COLO829 (cell line): ENCODE data around the gene HMCN1.

ENCODE experiments used
- DNase-seq: peaks from one replicate; pipeline ENCODE4 v3.0.0; 2012; ENCODE audit warnings: low spot score

Gene HMCN1

DNA sequence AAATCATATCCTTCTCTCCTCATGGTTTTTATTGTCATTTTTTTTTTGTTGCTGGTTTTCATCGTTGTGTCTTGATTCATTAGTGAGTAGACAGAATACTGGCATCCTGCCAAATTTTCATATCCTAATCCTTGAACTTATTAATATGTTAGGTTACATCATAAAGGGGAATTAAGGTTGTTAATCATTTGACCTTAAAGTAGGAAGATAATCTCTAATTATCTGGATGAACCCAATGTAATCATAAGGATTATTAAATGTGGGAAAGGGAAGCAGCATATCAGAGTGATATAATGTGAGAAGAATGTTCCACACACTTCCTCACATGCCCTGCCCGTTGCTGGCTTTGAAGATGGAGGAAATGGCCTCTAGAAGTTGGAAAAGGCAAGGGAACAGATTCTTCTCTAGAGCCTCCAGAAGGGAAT is 299.7 kb downstream of the HMCN1 start:
- DNase-seq = no peak

DNA sequence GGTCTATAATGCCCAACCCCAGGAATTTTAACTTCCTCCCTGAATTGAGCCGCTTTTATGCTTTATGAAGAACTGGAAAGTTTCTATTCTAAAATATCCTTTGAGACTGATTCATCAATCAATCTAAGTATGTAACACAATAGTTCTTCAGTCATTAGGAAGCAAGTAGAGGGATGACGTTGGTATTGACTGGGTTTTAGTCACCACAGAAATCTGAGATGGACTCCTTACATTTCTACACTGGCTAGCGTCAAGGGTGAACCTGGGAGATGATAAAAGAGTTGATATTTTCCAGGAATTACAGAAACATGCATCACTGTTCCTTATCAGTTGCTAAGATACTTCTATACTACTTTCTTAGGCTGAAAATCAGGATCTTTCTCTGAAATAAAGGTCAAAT is 308.0 kb downstream of the HMCN1 start:
- DNase-seq = peak; percentile 75

DNA sequence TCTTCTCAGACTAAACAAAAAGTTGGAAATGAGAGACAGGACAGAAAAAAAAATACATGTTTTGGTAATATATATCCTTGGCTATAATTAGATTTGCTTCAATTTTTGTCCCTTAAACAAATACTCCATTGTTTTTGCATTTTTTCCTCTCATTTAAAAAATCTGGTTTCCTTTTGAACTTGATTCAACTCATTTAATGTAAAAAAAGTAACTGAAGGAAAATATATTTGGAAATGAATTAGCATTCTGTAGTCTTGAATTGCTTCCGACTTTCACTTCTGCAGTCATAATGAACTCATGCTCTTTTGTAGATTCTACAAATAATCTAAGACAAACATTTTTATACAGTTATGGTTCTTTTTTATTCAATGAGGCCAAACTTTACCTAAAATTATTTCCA is 309.1 kb downstream of the HMCN1 start:
- peak; percentile 63 for DNase-seq

DNA sequence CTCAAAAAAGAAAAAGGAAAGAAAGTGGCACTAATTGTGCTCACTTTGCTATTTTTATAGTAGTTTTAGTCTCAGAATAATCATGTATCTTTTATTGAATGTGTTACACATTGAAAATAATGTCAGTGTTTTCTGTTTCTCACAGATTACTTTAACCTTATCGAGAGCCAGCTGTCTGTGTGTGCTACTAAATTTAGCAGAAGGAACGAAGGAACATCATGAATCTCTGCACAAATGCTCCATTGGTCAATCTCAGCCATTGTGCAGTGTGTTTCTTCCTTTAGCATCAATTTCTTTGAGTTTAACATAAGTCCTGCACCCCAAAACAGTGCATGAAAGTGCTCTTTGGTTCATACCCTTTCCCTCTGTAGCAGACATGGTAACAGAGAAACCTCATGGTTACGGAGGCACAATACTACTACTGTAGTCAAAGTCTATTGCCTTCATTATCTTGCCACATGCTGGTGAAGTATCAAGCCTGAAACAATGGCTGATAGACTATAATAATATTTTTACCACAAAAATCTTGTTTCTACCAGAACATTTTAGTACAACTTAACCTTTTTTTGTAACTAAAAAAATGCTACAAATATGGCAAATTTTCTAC is 310.0 kb downstream of the HMCN1 start:
- DNase-seq = no peak

DNA sequence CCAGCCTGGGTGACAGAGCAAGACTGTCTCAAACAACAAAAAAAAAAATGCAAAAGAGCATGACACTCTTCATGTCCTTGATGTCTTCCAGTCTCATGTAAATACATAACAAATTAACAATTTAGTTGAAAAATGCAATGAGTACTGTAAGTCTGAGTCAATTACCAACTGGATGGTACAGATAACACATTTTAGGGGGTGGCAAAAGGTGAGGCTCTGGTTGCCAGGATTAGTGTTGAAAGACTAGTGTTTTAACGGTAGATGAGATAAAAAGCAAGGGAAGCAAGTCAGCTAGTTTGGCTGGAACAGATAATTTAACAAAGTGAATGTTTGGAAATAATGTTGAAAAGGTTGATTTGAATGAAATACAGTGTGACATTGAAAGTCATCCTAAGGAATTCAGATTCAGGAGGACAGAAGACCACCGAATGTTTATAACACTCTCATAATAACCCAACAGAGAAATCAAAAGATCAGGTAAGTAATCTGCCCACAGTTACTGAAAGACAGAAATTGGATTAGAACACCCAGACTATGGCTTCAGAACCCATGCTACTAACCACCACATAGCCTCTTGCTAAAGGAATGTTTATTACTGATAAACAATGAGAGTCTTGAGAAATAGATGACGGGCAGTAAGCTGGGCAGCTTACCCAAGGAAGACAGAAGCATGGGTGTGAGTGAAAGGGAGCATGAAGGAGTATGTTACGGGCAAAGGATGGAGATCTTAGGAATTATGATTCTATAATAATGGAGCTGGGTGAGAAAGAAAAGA is 312.4 kb downstream of the HMCN1 start:
- DNase-seq = no peak

DNA sequence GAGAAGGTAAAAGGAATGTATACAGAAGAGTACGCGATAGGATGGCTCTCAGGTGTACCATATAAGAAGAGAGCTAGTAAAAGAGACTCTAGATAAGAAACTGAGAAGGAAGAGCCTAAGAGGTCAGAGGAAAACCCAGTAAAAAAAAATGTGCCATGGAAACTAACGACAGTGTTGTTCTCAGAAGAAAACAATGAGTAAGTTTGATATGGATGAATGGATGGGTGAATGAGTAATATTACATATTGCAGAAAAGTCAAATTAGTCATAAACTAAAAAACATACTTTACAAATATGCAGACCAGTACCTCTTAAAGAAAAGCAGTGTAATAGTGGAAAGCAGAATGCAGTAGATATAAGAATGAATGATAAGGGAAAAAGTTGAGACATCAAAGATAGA is 316.2 kb downstream of the HMCN1 start:
- DNase-seq = no peak

DNA sequence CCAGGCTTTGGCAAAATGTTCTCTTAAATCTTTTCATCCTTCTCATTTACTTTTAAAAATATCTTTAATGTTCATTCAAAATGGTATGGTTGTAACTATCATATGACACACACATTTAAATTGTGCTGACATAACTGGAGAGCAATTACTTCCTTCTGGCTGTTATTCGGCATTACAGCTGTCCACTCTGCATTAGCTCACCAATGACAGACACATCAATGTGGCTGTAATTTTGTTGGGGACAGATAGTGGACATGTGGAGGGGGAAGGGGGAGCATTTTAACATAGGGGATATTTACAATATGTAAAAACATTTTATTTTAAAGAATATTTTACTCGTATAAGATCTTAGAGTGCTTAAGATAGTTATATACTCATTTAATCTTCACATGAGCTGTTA is 319.8 kb downstream of the HMCN1 start:
- DNase-seq = no peak

DNA sequence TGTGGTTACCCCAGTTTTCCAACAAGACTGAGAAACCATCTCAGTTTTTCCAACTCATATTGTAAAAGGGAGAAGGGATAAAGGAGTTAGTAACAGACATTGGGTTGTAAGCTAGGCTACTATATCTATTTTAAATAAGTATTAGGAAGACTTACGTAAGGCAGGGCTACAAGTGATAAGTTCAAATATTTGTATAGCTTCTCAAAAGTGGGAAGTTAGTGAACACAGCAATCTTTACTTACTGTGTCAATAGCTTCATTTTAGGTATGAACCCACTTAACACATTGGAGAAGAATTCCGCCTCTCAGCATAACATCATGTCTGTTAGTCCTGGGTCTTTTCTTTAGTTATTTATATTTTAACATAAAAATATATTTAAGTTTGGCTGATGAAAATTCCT is 320.7 kb downstream of the HMCN1 start:
- DNase-seq = no peak

DNA sequence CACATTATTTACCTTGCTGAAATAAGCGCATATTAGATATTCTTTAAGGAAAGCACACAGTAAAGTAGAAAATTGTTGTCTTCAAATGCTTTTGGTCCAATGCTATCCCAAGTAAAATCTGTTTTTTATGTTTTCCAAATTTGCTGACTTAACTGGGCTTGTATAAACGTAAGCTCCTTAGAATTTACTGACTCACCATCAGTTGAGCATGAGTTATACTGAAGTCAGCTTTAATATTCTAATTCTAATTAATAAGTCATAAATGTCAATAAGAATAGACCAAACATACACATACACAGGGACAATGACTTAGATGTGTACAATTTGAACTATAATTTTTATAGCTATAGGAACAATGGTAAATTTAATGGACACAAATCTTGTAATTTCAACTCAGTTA is 321.7 kb downstream of the HMCN1 start:
- DNase-seq = no peak

DNA sequence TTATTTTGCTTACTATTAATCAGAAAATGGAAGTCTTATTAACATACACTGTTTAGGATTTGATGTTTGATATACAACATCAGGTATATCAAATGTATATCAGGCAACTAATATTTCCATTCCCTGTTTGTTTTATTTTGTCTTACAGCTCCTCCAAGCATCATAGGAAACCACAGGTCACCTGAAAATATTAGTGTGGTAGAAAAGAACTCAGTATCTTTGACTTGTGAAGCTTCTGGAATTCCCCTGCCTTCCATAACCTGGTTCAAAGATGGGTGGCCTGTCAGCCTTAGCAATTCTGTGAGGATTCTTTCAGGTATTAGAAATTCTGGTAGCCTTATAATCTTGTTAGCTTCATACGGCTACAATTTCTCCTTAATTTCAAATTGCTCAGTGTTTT is 322.9 kb downstream of the HMCN1 start:
- DNase-seq = no peak

DNA sequence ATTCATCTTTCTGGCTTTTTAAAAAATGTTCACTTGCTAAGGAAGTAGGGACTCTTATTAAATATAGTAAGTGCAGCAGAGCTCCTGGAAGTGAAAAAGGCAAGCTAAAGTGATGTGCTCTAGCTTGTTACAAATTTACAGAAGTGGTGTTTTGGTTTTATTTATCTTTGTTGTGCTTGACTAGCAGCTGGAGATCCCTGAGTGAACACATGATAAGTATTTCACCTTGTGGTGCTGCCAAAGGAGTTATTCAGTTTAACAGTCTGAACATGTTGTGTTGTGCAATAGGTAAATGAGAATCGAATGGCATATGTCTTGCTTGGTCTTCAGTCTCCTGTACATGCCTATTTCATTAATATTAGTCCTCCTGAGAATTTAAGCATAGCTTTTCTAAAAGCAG is 325.1 kb downstream of the HMCN1 start:
- no peak for DNase-seq

DNA sequence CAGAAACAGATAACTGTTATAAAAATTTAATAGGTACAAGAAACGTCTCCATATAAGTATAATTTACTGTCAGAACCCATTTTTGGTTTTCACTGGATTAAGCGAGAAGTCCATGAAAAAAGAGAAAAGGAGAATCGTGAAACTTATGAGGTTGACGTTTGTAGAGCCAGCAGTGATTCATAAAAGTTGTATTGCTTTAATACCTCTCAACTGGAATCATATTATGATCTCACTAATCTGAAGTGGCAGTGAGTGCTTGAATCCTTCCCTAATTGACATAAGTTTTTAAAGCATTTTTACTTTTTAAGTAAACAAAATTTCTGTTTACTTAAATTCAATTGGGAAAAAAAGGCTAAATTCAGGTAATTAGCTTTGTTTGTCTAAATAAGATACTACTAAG is 325.6 kb downstream of the HMCN1 start:
- DNase-seq = no peak

DNA sequence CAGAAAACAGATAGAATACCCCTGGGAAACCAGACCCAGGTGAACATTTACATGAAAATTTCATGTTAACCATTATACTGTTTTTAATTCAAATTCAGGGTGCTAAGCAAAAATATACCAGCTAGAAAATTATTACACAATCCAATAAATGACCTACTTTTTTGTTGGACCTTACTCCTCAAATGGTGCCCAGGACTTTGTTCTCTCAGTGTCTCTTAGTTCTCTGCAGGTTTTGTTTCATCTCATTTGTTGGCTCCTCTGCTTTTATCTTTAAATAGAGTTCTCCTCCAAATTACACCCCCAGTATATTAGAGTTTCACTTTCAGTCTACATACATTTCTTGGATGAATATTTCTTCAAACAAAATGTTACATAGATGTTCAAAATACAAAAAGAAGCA is 326.0 kb downstream of the HMCN1 start:
- DNase-seq = no peak

DNA sequence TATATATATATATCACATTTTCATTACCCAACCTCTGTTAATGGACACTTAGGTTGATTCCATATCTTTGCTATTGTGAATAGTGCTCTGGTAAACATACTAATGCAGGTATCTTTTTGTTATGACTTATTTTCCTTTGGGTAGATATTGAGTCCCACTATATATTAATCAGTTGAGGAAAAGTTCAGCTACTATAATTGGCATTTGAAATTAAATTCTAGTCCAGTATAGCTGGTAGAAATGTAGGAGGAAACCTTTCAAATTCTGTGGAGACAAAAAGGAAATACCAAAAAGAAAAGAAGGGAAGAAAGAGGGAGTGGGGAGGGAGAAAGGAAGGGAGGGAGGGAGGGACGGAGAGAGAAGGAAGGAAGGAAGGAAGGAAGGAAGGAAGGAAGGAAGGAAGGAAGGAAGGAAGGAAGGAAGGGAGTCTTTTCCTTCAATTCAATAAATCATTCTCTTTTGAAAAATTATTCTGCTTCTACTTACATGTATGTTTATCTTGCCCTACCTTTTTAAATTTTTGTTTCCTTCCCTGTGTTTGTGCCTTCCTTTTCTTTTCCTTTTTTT is 329.0 kb downstream of the HMCN1 start:
- no peak for DNase-seq

DNA sequence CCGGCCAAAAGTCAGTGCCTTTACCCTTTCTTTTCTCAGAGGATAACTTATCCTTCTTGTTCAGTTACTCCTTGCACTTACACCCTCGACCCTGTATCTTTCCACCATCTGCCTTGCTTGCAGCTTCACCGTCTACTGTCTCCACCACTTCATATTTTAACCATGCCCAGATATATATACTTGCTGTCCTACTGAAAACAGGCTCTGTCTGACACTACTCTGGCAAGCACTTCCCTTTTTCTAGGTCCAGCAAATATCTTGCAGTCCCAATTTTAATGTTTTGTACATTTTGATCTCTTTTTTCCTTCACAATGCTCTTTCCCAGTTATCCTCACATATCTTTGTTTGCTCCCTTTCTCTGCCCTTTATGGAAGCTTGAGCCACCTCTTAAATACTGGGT is 332.2 kb downstream of the HMCN1 start:
- DNase-seq = no peak

DNA sequence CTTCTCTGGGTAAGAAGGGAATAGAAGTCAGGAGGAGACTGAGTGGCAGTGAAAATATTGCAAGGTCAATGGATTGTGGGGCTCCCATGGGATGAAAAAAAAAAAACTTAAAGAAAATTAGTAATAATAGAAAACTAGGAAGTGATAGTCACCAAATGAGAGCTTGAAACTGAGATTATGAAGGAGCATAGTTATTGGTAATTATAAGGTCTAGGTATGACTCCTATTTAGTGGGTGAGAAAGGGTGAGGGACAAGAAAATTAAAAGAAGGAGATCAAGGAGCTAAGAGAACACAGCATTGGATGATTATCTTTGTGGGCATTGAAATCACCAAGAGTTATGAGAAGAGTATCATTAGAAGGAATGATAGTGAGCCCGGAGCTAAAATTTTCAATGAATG is 339.5 kb downstream of the HMCN1 start:
- no peak for DNase-seq

DNA sequence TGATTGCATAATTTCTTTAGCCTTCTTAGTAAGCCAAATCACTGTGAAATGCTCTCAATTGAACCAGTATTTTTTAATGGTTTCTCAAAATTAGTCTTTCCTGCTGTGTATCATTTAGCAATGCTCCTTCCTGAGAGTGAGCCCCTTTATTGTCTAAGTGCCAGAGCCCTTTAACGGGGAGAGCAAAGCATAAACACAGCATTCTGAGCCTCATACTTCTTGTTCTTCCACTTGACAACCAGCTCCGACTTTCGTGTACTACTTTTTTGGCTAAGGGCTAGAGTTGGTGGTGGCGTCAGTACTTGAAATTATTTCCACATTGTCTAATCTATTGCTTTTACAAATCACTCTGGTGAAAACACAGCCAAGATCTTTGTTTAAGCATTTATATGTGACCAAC is 341.8 kb downstream of the HMCN1 start:
- DNase-seq = no peak

DNA sequence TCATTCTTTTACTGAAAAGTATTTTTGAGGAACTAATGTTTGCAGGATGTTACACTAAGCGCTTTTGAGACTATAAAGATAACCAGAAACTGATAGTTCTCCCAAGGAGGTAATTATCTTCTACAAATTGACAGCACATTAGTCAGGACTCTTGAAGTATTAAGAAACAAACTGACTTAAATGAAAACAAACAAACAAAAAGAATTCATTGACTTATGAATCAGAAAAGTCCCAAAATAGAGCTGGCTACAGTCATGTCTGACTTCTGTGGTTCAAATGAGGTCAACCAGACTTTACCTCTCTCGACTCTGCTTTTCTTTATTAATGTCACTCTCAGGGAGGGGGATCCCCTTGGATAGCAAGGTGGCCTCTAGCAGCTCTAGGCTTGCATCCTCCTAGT is 344.1 kb downstream of the HMCN1 start:
- DNase-seq = peak; percentile 10

DNA sequence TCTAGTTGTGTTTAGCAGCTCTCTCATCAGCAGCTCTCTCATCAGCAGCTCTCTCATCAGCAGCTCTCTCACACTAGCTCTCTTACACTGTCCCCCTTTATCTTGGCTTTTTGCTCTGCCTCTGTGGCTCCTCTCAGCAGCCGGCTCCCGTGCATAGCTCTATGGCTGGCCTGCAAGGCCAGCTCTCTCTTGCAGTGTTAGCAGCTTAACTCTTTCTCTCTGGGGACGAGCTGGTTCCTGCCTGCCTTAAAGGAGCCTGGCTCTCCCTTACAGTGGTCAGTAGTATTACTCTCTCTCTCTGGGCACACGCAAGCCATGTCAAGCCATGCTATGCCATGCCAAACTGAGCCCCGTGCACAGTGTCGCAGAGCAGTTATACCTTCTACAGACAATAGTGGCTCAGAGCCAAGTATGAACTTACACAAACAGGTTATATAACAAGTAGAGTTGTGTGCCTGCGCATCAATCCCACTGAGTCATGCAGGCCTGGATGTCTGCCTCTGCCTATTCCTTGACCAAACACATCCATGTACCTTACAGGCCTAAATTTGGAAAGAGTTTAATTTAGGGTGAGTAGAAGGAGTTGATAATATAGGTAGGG is 345.0 kb downstream of the HMCN1 start:
- DNase-seq = no peak

DNA sequence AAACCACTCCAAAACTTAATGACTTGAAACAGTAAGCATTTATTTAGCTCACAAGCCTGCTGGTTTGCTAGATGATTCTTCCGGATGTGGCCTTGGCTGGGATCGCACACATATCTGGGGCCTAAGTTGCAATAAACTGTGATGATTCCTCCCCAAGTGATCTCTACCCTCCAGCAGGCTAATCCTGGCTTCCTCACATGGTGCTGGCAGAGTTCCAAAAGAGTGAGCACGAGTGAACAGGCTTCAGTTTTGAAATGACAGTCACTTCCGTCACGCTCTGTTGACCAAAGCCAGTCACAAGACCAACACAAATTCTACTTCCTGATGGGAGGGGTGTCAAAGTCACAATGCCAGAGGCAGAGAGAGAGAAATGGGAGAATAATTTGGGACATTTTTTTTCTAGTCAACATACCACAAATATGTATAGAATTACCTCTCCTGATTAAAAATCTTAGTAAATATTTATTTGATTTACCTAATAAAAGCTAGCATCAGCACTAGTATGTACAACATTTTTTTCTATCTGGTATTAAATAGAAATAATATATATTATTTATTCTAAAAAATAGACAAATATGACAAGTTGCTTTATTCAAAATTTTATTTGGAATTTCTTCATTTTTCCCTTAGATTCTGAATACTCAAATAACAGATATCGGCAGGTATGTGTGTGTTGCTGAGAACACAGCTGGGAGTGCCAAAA is 348.2 kb downstream of the HMCN1 start:
- DNase-seq = peak; percentile 98

DNA sequence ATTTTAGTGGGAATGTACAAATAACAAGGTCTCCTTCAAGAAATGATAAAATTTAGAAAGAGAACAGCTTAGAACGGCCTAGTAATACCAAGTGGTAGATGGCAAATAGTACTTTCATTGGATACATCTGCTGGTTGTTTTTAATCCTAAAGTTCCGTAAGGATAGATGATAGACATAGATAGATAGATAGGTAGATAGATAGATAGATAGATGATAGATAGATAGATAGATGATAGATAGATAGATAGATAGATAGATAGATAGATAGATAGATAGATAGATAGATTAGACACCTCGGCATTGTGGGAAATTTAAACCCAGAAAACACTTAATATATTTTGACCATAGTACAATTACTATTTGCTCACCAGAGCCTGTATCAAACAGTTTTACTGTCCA is 352.4 kb downstream of the HMCN1 start:
- no peak for DNase-seq

DNA sequence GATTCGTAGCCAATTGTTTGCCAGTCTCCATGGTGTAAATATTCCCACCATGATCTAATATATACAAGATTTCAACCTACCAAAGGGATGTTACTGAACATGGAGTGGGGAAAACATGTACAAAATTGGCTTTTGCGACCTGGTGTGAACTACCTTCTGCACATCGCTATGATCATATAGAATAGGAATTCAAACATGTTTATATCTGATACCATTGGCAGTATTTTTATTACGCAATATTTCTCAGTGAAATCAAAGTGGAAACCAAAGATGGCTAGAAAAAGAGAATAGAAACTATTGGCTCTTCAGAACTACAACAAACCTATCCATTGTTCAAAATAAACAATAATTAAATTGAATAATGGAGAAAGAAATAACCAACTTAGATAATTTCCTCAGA is 355.7 kb downstream of the HMCN1 start:
- DNase-seq = no peak

DNA sequence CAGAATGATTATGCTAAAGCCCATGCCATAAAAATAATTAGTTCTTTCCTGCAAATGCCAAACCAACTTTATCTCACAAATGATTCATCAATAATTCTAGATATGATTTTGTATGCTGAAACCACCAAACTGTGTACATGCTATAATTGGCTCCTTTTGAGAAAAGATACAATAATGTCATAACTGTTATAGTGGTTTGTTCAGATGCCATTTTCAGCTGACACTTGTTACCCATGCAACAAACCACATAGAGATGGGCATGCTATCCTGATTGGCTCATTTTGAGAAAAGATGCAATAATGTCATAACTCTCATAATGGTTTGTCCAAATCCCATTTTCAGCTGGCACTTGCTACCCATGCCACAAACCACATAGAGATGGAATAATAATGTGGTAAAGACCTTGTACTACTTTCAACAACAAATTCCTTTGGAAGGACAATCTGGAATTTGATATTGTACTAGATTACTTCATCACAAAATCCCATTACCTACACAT is 357.1 kb downstream of the HMCN1 start:
- no peak for DNase-seq
